Body of pancreas (tissue), 4 donors: ENCODE results near the gene WDR17.

ENCODE experiments used
- CTCF ChIP-seq, 7 experiments: fragments of 450-650 bp in 4 of 7; fragments of 200-600 bp in 3 of 7; sonication (generic) in 3 of 7; IDR thresholded peaks; one replicate each; pipeline ENCODE4 v1.5.1; 2016 to 2019; ENCODE audit warnings: antibody characterized with exemption in 7 of 7
- POLR2A ChIP-seq, 3 donors: fragments of 450-650 bp; IDR thresholded peaks; one replicate each; pipeline ENCODE4 v1.6.1; 2016; ENCODE audit warnings: antibody characterized with exemption in 3 of 3, mild to moderate bottlenecking in 2 of 3

GRCh38 chr4:176186067-176186466 is 120.4 kb downstream of the WDR17 start:
- TF ChIP-seq POLR2A (IDR thresholded peaks at IDR 0.05) (no peak), CTCF (IDR thresholded peaks at IDR 0.05) (no peak)
